Thymus (tissue), 11 donors: ENCODE results near the gene DRP2. TPM values are rescaled to one million over a fixed set of nuclear protein-coding genes. Genes with fewer than 3 reads are reported as not detected.

Experiments
- DNase-seq, 9 donors: peaks; one replicate each; pipeline ENCODE4 v3.0.0-alpha.2; 2013; ENCODE audit warnings: low spot score in 9 of 9, low read depth in 6 of 9, missing footprints in 1 of 9
- H3K27ac ChIP-seq, 2 donors: one replicate each; pipeline ENCODE4 v1.5.1; 2013; ENCODE audit warnings: control low read depth in 1 of 2, low read depth in 1 of 2, low read length in 1 of 2, mild to moderate bottlenecking in 1 of 2, moderate library complexity in 1 of 2
- H3K27me3 ChIP-seq, 2 donors: one replicate each; pipeline ENCODE4 v1.5.1; 2013; ENCODE audit warnings: low read length in 1 of 2; ENCODE audit not compliant: control insufficient read depth in 2 of 2, insufficient read depth in 1 of 2
- H3K36me3 ChIP-seq, 2 donors: one replicate each; pipeline ENCODE4 v1.5.1; 2013; ENCODE audit warnings: low read length in 1 of 2, mild to moderate bottlenecking in 1 of 2, moderate library complexity in 1 of 2; ENCODE audit not compliant: control insufficient read depth in 2 of 2, insufficient read depth in 2 of 2
- H3K4me1 ChIP-seq, 2 donors: one replicate each; pipeline ENCODE4 v1.5.1; 2013; ENCODE audit warnings: low read length in 2 of 2; ENCODE audit not compliant: control insufficient read depth in 2 of 2, insufficient read depth in 2 of 2
- H3K4me3 ChIP-seq, 2 donors: one replicate each; pipeline ENCODE4 v1.5.1; 2013; ENCODE audit warnings: low read length in 2 of 2, control low read depth in 1 of 2, mild to moderate bottlenecking in 1 of 2
- H3K9me3 ChIP-seq, 2 donors: one replicate each; pipeline ENCODE4 v1.5.1; 2013; ENCODE audit warnings: low read length in 1 of 2, mild to moderate bottlenecking in 1 of 2; ENCODE audit not compliant: control insufficient read depth in 2 of 2, insufficient read depth in 1 of 2
- WGBS: extraction: QIAGEN DNeasy Blood & Tissue Kit; methylation state at CpG from one replicate; pipeline ENCODE4 v1.1.7; 2013; 5-methylcytosine and 5-hydroxymethylcytosine counted together
- polyA plus RNA-seq: library from polyadenylated mRNA; stranded (reverse); fragments of 200-250 nt; gene quantifications from one replicate; pipeline ENCODE4 v1.2.3, GENCODE V29; 2013
- total RNA-seq: library from RNA; stranded (reverse); fragments of 120-200 nt; gene quantifications from one replicate; pipeline ENCODE4 v1.2.4, GENCODE V29; 2013
- donor health status: healthy.

Gene DRP2
- total and polyA plus RNA-seq, 2 donors: 0.64 to 4.7 TPM

- Histone ChIP-seq H3K4me1 (peaks cover 0 to 26% of the 10 kb centered on the region in 2 donors), H3K4me3 (no peak overlapping the region), H3K9me3 (no peaks in the 10 kb centered on the region), H3K27me3 (no peaks in the 10 kb centered on the region), H3K36me3 (no peaks in the 10 kb centered on the region), H3K27ac (no peak overlapping the region)
- no peak for DNase-seq
- WGBS: 92% methylated on average over 1 of the region's 1 CpG
Observed at GRCh38 chrX:101223226-101223625, 3.6 kb downstream of the DRP2 start.

DNA sequence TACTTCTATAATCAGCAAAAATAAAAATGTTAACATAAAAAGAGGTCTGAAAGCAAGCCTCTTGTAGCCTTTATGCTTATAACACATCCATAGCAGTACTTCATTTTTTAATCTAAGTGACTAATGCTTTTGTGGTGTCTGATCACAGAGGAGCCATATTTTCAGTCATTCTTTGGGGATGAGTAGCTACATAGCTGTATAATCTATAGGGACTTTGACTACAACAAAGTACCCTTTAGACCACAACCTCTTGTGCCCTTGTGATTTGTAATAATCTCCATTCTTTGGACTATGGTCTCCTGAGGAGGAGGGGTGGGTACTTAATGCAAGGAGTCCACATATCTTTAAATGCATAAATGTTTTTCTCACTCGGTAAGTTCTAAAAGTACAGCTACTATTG, 9.6 kb downstream of the DRP2 start:
- 95% methylated on average over 1 of the region's 1 CpG for WGBS
- DNase-seq: no peak
- Histone ChIP-seq H3K27me3 (no peaks in the 10 kb centered on the region), H3K36me3 (no peaks in the 10 kb centered on the region), H3K9me3 (no peaks in the 10 kb centered on the region), H3K27ac (no peak overlapping the region), H3K4me3 (no peak overlapping the region), H3K4me1 (no peaks in the 10 kb centered on the region)

DNA sequence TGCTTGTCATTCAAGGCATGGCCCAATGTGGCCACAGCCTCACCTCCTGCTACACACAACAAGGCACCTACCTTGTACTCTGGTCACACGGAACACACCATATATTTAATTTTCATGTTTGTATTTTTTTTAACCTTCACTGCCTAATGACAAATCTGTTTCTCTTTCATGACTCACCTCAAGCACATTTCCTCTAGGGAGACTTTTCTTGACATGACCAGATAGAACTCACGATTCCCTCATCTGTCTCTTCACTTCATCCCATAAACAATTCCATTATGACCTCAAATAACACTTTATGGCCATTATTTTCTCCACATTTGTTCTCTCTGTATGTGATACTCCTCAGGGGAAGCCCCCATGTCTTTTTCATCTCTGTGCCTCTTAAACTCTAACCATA, 11.1 kb downstream of the DRP2 start:
- Histone ChIP-seq H3K9me3 (no peaks in the 10 kb centered on the region), H3K4me1 (no peaks in the 10 kb centered on the region), H3K27ac (no peak overlapping the region), H3K27me3 (no peaks in the 10 kb centered on the region), H3K36me3 (no peaks in the 10 kb centered on the region), H3K4me3 (no peak overlapping the region)
- no peak for DNase-seq
- WGBS: 93% methylated on average over 2 of the region's 2 CpGs

GRCh38 chrX:101231080-101231479, 11.5 kb downstream of the DRP2 start:
- Histone ChIP-seq H3K4me3 (no peak overlapping the region), H3K27ac (no peak overlapping the region), H3K27me3 (no peaks in the 10 kb centered on the region), H3K9me3 (no peaks in the 10 kb centered on the region), H3K4me1 (no peaks in the 10 kb centered on the region), H3K36me3 (no peaks in the 10 kb centered on the region)
- 90% methylated on average over 1 of the region's 1 CpG for WGBS
- DNase-seq: no peak

DNA sequence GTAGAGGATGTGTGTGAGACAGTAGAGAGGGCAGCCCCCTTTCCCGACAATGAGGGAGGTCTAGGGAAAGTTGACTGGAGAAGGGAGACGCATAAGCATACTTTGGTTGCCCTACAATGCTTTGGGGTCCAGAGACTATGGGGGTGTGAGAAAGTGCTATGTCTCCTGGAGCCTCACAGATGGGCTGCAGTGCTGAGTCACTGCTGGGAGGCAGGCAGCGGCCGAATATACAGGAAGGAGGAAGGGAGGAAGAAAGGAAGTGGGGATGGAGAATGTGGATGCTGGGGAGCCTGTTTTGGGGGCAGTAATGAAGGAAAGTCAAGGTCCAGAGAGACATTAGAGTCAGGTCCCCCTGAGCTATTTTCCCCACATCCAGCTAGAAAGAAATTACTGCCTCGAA, 12.7 kb downstream of the DRP2 start:
- no peaks in the 10 kb centered on the region for H3K9me3 ChIP-seq
- no peaks in the 10 kb centered on the region for H3K27me3 ChIP-seq
- WGBS: 82% methylated on average over 5 of the region's 5 CpGs
- H3K4me1 ChIP-seq: no peaks in the 10 kb centered on the region
- H3K27ac ChIP-seq: no peak overlapping the region
- no peak overlapping the region for H3K4me3 ChIP-seq
- DNase-seq: no peak
- H3K36me3 ChIP-seq: no peaks in the 10 kb centered on the region

DNA sequence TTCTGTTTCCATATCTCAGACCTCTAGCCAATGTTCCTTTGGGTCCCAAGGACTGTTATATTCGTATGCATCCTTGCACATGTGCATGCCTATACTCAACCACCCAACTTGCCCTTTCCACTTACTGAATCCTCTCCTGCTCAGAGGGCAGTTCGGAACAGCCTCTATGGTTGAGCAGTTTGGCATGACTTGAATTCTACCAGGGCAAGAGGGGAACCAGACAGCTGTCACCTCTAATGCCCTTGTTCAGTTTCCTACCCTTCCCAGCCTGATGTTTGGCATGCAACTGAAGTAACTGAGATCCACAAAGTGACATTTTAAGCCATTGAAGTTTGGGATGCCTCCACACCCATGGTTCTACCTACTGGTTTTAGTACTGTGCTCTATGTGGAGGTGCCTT, 17.5 kb downstream of the DRP2 start:
- Histone ChIP-seq H3K27me3 (no peaks in the 10 kb centered on the region), H3K9me3 (no peaks in the 10 kb centered on the region), H3K36me3 (no peaks in the 10 kb centered on the region), H3K4me1 (no peaks in the 10 kb centered on the region), H3K4me3 (no peak overlapping the region), H3K27ac (no peak overlapping the region)
- WGBS: 96% methylated on average over 2 of the region's 2 CpGs
- DNase-seq: no peak

- H3K36me3 ChIP-seq: no peaks in the 10 kb centered on the region
- H3K27ac ChIP-seq: no peak overlapping the region
- no peaks in the 10 kb centered on the region for H3K4me1 ChIP-seq
- no peaks in the 10 kb centered on the region for H3K9me3 ChIP-seq
- no peak for DNase-seq
- 97% methylated on average over 9 of the region's 9 CpGs for WGBS
- no peak overlapping the region for H3K4me3 ChIP-seq
- no peaks in the 10 kb centered on the region for H3K27me3 ChIP-seq
Observed at GRCh38 chrX:101241531-101241930, 21.9 kb downstream of the DRP2 start.

DNA sequence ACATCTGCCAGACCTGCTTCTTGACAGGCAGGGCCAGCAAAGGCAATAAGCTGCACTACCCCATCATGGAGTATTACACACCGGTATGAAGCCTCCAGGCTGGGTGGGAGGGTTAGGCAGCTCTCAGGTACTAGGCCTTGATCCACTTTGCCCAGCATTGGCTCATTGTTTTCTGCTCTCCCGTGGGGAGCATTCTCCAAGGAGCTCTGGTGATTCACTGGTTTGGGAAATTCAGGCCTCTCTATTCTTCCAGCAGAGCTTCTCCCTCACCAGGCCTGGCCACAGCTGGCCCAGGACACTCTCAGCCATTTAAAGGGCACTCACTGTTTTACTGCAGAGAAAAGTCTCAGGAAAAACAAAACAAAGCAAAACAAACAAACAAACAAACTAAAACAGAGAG, 33.0 kb downstream of the DRP2 start:
- H3K27ac ChIP-seq: no peak overlapping the region
- no peak for DNase-seq
- H3K9me3 ChIP-seq: no peaks in the 10 kb centered on the region
- H3K27me3 ChIP-seq: no peaks in the 10 kb centered on the region
- H3K36me3 ChIP-seq: peaks cover 0 to 5% of the 10 kb centered on the region in 2 donors
- H3K4me3 ChIP-seq: no peak overlapping the region
- WGBS: 95% methylated on average over 2 of the region's 2 CpGs
- peaks cover 3% of the 10 kb centered on the region in 2 donors for H3K4me1 ChIP-seq

- Histone ChIP-seq H3K4me3 (no peak overlapping the region), H3K27me3 (no peaks in the 10 kb centered on the region), H3K27ac (peak overlapping the region; percentile 59 to 61), H3K9me3 (no peaks in the 10 kb centered on the region), H3K36me3 (peaks cover 0 to 3% of the 10 kb centered on the region in 2 donors), H3K4me1 (peaks cover 4 to 13% of the 10 kb centered on the region in 2 donors)
- peak in 5 of 9 donors; percentile 8 to 61 (median 13) for DNase-seq
- 75% methylated on average over 4 of the region's 4 CpGs for WGBS
Observed at GRCh38 chrX:101257448-101258258, 38.1 kb downstream of the DRP2 start.
